Hematopoietic multipotent progenitor cell treated with erythropoietin and hydrocortisone succinate and interleukin-3 and kit ligand, for 8 days (in vitro differentiated cells): ENCODE data around the gene LINC00237.

Experiments
- DNase-seq: peaks from one replicate; pipeline ENCODE4 v3.0.0-alpha.2; 2015

The LINC00237 gene

DNA sequence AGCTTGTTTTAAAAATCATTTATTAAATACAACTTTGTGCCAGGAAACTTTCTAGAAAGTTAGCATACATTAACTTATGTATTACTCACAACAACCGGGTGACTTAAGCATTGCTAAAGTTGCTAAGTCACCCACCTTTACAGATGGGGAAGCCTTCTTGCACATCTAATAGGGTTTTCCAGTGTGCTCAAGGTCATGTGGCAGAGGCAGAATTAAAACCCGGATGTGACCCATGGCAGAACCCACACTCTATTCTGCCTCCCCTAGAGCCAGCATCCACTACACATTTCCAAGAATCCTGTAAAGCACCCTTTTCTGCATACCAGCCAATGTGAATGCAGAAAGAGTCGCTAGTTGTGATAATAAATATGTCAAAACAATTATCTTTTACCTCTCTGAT lies 13.4 kb downstream of the LINC00237 start:
- no peak for DNase-seq

GRCh38 chr20:21090721-21091120 lies 15.4 kb downstream of the LINC00237 start:
- DNase-seq = no peak

DNA sequence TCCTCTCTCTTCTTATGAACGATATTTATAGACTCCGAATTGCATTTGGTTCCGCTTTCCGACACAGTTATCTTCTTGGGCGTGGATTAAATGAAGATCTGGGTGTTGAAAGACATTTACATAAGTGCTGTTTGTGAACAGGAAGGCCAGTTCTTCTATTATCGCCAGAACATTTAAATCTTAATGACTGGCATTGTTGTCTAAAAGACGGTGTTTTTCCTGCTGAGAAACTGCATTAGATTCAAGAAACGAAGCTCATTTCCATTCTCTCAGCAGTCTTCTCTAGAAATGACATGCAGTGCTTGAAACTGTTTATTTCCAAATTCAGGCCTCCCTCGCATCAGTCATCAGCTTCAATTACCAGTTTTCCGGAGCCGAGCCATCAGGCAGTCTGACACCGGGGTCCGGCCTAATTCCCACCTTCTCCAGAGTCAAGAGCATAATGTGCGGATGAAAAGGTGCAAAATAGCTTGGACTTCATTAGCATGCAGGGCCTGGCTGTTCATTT lies 16.0 kb downstream of the LINC00237 start:
- DNase-seq = no peak

- no peak for DNase-seq
Observed at GRCh38 chr20:21089391-21089790, 16.8 kb downstream of the LINC00237 start.

DNA sequence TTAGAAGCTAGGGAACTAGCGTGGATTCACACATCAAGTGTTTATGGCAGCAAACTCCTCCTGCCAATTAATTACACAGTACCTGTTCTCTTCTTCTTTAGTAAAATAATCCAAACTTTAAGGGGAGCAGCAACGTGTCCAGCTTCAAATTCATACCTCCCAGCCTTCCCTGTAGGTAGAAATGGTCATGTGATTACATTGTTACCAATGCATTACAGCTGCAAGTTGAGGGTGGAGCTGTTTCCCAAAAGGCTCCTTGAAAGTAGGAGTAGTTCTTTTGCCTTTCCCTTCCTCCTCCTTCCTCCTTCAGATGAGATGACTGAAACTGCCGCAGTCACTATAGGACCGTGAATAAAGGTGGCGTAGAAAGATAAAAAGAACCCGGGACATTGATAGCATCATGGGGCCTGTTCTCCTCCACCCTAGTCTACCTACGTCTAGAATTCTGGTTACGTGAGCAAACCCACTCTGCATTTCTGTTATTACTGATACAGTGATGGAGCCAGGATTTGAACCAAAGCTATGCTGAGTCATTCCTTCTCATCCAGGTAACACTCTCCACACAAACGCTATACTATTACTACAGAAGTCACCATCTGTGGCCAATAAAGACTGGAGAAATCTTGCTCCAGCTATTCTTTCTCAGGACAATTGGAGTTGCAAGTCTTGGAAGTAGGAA lies 18.2 kb downstream of the LINC00237 start:
- no peak for DNase-seq

DNA sequence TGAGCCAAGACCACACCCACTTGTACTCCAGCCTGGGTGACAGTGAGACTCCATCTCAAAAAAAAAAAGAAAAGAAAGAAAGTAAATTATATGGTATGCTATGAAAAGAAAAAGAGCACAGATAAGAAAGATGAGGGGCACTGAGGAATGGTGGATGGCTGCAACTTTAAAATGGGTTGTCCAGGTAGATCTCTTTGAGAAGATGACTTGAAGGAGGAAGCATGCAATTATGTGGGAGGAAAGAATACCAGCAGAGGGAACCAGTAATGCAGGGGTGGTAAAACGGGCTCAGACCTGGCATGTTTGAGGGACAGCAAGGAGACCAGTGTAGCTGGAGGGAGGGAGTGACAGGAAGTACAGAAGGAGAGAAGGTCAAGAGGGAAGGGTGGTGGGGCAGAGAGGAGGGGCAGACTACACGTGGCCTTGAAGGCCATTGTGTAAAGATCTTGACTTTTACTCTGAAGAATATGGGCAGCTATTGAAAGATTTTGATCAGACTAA lies 22.3 kb downstream of the LINC00237 start:
- no peak for DNase-seq

GRCh38 chr20:21082584-21082983 lies 23.6 kb downstream of the LINC00237 start:
- no peak for DNase-seq

DNA sequence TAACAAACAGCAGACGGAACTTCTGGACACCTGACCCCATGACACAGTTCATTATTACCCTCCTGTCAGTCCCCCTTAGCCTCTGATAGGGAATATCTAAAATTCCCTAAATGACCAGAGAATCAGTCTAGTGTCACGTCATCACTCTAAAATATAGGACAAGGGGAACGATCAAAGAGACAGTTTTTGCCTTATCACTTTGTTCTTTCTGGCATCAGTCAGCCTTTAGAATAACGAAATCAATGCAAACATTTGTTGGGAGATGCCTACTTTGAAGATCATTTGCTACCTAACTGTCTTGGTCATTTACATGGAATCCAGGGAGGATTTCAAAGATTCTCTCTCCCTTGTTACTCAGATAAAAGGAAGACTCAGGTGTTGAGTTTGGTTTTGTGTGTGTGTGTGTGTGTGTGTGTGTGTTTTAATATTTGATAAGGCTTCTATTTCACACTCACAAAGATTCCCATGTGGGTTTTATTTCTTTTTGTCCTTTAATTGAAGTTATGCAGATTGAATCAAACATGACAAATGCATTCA lies 28.3 kb downstream of the LINC00237 start:
- DNase-seq = no peak

- DNase-seq = no peak
Observed at GRCh38 chr20:21076073-21076472, 30.1 kb downstream of the LINC00237 start.

- no peak for DNase-seq
Observed at GRCh38 chr20:21075471-21075870, 30.7 kb downstream of the LINC00237 start.

- DNase-seq = no peak
Observed at GRCh38 chr20:21074605-21075336, 31.4 kb downstream of the LINC00237 start.

DNA sequence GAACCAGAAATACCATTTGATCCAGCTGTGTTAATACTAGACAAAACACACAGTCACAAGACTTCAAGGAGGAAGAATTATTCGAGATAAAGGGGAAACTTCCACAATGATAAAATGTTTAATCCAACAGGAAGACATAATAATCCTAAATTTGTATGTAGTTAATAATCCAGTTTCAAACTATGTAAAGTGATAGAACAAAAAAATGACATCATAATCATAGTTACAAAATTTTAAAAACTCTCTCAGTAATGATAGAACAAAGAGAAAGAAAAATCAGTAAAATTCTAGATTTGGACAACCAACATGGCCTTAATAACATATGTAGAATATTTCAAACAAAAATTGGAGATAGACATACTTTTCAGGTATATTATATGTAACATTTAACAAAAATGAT lies 38.9 kb downstream of the LINC00237 start:
- DNase-seq = no peak

DNA sequence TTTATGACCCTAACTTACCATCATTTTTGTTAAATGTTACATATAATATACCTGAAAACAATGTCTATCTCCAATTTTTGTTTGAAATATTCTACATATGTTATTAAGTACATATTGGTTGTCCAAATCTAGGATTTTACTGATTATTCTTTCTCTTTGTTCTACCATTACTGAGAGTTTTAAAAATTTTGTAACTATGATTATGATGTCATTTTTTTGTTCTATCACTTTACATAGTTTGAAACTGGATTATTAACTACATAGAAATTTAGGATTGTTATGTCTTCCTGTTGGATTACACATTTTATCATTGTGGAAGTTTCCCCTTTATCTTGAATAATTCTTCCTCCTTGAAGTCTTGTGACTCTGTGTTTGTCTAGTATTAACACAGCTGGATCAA lies 41.2 kb downstream of the LINC00237 start:
- no peak for DNase-seq

GRCh38 chr20:21063276-21063675 lies 42.9 kb downstream of the LINC00237 start:
- DNase-seq = no peak

- no peak for DNase-seq
Observed at GRCh38 chr20:21053002-21053762, 53.0 kb downstream of the LINC00237 start.

GRCh38 chr20:21052686-21053001 lies 53.5 kb downstream of the LINC00237 start:
- no peak for DNase-seq

DNA sequence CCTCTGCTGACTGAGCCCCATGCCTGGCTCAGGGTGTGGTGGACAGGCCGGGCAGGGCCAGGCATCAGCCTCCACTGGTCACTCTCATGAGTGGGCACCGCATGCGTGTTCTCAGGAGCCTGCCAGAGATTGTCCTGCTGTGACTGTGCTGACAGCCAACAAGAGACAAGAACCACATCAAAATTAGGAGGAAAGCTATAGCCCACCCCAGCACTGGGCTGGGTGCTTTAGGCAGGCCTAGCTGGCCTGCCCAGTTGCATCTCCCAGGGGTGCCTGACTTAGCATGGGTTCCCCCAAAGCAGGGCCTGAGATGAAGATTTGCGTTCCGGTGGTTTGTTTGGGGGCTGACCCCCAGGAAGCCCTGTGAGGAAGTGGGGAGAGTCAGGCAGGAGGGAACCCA lies 53.9 kb downstream of the LINC00237 start:
- no peak for DNase-seq

DNA sequence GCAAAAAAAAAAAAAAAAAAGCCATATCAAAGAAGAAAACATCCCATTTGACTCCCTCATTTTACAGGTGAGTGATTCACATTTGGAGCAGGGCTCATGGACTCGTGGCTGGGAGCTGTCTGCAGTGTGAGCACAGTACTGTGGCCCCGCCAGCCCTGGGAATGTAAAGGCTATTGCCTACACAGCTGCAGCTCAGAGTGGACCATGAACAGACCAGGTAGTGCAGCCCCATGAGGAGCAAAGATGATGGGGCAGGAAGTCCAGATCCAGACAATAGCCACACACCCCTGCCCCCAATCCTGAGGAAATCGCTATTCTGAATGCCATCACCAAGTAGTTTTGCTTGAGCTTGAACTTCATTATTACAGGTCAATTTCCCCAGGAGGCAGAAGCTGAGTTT lies 55.4 kb downstream of the LINC00237 start:
- DNase-seq = no peak

GRCh38 chr20:21049305-21049828 lies 56.8 kb downstream of the LINC00237 start:
- DNase-seq = no peak

- peak; percentile 53 for DNase-seq
Observed at GRCh38 chr20:21048841-21049273, 57.3 kb downstream of the LINC00237 start.

DNA sequence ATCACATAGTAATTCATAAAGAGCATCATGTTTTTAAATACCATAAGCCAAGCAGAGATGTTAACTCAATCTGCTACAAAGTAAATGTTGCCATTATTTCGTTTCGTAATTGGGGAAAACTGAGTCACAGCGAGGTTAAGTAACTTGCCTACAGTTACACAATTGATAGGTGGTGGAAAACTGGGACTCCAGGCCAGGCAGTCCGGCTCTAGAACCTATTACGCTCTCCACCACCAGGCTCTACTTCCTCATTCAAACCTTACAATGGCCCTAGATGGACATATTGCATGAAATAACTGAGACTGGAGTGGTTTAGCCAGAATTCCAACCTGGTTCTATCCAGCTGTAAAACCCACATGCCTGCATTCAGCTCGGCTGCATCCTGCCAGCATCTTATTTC lies 58.2 kb downstream of the LINC00237 start:
- no peak for DNase-seq

DNA sequence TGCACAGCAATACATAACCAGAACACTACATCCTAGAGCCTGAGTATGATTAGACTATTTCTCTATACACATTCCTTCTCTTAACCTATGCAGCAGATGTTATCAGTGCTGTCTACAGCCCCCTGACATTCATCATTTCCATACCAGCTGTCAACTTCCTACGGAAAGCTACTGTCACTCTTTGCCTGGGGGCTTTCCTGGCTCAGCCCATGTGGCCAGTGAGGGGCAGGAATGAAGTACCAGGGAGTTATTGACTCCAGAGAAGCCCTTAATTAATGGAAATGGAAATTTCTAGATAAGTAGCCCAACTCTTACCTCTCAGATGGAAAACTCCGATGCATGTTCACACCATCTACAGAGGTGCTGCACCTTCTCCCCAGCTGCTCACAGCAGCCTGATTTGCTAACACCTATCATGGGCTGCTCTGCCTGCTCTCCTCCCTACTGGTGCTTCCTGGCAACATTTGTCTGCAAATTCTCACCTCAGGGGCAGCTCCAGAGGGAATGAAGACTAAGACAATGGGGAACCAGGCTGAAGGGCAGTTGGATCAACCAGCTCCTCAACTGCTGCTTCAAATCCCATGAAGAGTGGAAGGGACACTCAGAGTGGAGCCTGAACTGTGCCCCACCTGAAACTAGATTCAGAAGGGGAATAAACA lies 59.6 kb downstream of the LINC00237 start:
- no peak for DNase-seq
